Immature natural killer cell (primary cell): ENCODE data around the gene CCL26. TPM values are rescaled to one million over a fixed set of nuclear protein-coding genes. Genes with fewer than 3 reads are reported as not detected.
A peak's percentile ranks its signal among the peaks of the same experiment; 100 is the strongest.
"Not testable (repeated sequence)": the region's sequence is repeated elsewhere in the genome, so short reads cannot be mapped to it uniquely, and the experiment has no call there.

Experiments used
- DNase-seq, 3 donors: peaks; one replicate each; pipeline ENCODE4 v3.0.0; 2022; ENCODE audit warnings: mixed read lengths in 1 of 3
- H3K27ac Mint-ChIP-seq, 6 donors: one replicate each; pipeline ENCODE4 v1.8.0; 2020; ENCODE audit warnings: mixed read lengths in 6 of 6, mild to moderate bottlenecking in 5 of 6, inconsistent platforms in 4 of 6, moderate library complexity in 3 of 6
- H3K27me3 Mint-ChIP-seq, 3 donors: one replicate each; pipeline ENCODE4 v1.8.0; 2020 to 2021; ENCODE audit warnings: low read depth in 3 of 3, mild to moderate bottlenecking in 3 of 3, mixed read lengths in 3 of 3, moderate library complexity in 3 of 3, inconsistent platforms in 1 of 3
- H3K36me3 Mint-ChIP-seq, 3 donors: one replicate each; pipeline ENCODE4 v1.8.0; 2020; ENCODE audit warnings: mixed read lengths in 3 of 3, inconsistent platforms in 2 of 3, mild to moderate bottlenecking in 2 of 3
- H3K4me1 Mint-ChIP-seq, 2 donors: one replicate each; pipeline ENCODE4 v1.8.0; 2020; ENCODE audit warnings: inconsistent platforms in 2 of 2, mild to moderate bottlenecking in 2 of 2, mixed read lengths in 2 of 2, moderate library complexity in 1 of 2
- H3K4me3 Mint-ChIP-seq, 5 donors: one replicate each; pipeline ENCODE4 v1.8.0; 2020; ENCODE audit warnings: mild to moderate bottlenecking in 5 of 5, mixed read lengths in 5 of 5, inconsistent platforms in 3 of 5, moderate library complexity in 3 of 5
- H3K9me3 Mint-ChIP-seq, 6 donors: one replicate each; pipeline ENCODE4 v1.8.0; 2020; ENCODE audit warnings: mild to moderate bottlenecking in 6 of 6, mixed read lengths in 6 of 6, inconsistent platforms in 4 of 6, moderate library complexity in 3 of 6
- polyA plus RNA-seq, 3 donors: library from polyadenylated mRNA; unstranded; fragments of 300-500 nt; fragmentation: Illumina TruSeq; gene quantifications; one replicate each; pipeline ENCODE4 v1.2.3, GENCODE V29; 2021

The CCL26 gene
- polyA plus RNA-seq, 3 donors from 2014 or later, result not detected

GRCh38 chr7:75779035-75779434 lies 7.0 kb upstream of the CCL26 start:
- Mint-ChIP-seq H3K27ac (peak overlapping the region in 2 of 6 donors; percentile 56 to 68), H3K27me3 (peaks cover 4 to 15% (median 10%) of the 10 kb centered on the region in 3 donors), H3K4me1 (peaks cover 20 to 28% of the 10 kb centered on the region in 2 donors)
- not testable (repeated sequence) for H3K4me3 Mint-ChIP-seq, H3K9me3 Mint-ChIP-seq, DNase-seq, H3K36me3 Mint-ChIP-seq

DNA sequence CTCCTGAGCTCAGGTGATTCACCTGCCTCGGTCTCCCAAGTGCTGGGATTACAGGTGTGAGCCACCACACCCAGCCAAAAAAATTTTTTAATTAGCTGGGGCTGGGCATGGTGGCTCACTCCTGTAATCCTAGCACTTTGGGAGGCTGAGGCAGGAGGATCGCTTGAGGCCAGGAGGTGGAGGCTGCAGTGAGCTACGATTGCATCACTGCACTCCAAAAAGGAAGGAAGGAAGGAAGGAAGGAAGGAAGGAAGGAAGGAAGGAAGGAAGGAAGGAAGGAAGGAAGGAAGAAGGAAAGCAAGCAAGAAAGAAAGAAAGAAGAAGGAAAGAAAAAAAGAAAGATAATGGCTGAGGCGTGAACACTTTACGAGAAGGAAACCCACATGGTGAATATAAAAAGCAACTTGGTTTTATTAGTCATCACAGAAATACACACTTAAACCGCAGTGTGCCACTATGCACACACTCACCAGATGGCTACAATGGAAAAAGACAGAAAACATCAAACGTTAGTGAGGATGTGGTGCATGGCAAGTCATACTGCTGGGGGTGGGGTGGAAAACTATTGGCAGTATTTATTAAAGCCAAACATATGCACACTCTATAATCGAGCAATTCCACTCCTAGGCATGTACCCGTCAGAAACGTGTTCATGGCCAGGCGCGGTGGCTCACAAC lies 4.4 kb upstream of the CCL26 start:
- Mint-ChIP-seq H3K27ac (peak overlapping the region; percentile 50 to 85 (median 74)), H3K4me3 (peak overlapping the region; percentile 19 to 64 (median 51)), H3K4me1 (peaks cover 20 to 28% of the 10 kb centered on the region in 2 donors), H3K27me3 (peaks cover 2 to 15% (median 8%) of the 10 kb centered on the region in 3 donors), H3K36me3 (no peaks in the 10 kb centered on the region), H3K9me3 (no peaks in the 10 kb centered on the region)
- DNase-seq, result peak; percentile 62 to 69 (median 69)

GRCh38 chr7:75773958-75774357 lies 1.9 kb upstream of the CCL26 start:
- DNase-seq, H3K4me3 Mint-ChIP-seq, H3K9me3 Mint-ChIP-seq, H3K36me3 Mint-ChIP-seq, H3K27ac Mint-ChIP-seq: not testable (repeated sequence)
- Mint-ChIP-seq H3K27me3 (peaks cover 0 to 15% (median 5%) of the 10 kb centered on the region in 3 donors), H3K4me1 (peaks cover 20 to 28% of the 10 kb centered on the region in 2 donors)

DNA sequence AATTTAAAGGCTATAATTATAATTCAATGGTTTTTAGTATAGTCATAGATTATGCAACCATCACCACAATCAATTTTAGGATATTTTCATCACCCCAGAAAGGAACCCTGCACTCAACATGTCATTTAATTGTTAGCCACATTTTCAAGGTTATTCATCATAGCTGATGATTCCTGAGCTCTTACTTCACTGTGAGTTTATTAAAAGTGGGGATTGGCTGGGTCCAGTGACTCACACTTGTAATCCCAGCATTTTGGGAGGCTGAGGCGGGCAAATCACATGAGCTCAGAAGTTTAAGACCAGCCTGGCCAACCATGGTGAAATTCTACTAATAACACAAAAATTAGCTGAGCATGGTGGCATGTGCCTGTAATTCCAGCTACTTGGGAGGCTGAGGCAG lies 787 bp downstream of the CCL26 start:
- DNase-seq, result no peak
- Mint-ChIP-seq H3K4me3 (no peak overlapping the region), H3K36me3 (no peaks in the 10 kb centered on the region), H3K27me3 (peaks cover 0 to 9% (median under 1%) of the 10 kb centered on the region in 3 donors), H3K4me1 (peaks cover 7 to 14% of the 10 kb centered on the region in 2 donors), H3K9me3 (no peaks in the 10 kb centered on the region), H3K27ac (no peak overlapping the region)

GRCh38 chr7:75762350-75762917 lies 9.6 kb downstream of the CCL26 start:
- Mint-ChIP-seq H3K4me3 (no peak overlapping the region), H3K36me3 (peaks cover 0 to 3% (median 0%) of the 10 kb centered on the region in 3 donors), H3K27me3 (peaks cover 0 to 1% (median 0%) of the 10 kb centered on the region in 3 donors), H3K27ac (peak overlapping the region in 1 of 6 donors; percentile 15), H3K4me1 (peaks cover 4 to 6% of the 10 kb centered on the region in 2 donors), H3K9me3 (no peaks in the 10 kb centered on the region)
- peak; percentile 48 to 60 (median 56) for DNase-seq

- H3K9me3 Mint-ChIP-seq, H3K27me3 Mint-ChIP-seq, DNase-seq, H3K27ac Mint-ChIP-seq, H3K36me3 Mint-ChIP-seq, H3K4me3 Mint-ChIP-seq: not testable (repeated sequence)
- H3K4me1 Mint-ChIP-seq, result peaks cover 6 to 12% of the 10 kb centered on the region in 2 donors
Measured at GRCh38 chr7:75761801-75762200, 10.2 kb downstream of the CCL26 start.

DNA sequence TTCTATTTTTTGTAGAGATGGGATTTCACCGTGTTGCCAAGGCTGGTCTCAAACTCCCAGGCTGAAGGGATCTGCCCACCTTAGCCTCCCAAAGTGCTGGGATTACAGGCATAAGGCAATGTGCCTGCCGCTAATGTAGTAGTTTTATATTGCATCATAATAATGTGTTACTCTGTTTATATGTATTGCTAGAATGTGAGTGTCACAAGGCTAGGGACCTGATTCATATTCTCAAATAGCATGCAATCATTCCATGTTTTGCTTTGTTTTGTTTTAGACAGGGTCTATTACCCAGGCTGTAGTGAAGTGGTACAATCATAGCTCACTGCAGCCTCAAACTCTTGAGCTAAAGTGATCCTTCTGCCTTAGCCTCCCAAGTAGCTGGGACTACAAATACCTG lies 13.5 kb downstream of the CCL26 start:
- Mint-ChIP-seq H3K4me3 (no peak overlapping the region), H3K9me3 (no peaks in the 10 kb centered on the region), H3K4me1 (peaks cover 6 to 12% of the 10 kb centered on the region in 2 donors)

GRCh38 chr7:75757860-75758259 lies 14.2 kb downstream of the CCL26 start:
- H3K9me3 Mint-ChIP-seq, result no peaks in the 10 kb centered on the region

More for the DNA sequence above, 13.5 kb downstream of the CCL26 start:
- no peak for DNase-seq
- no peak overlapping the region for H3K27ac Mint-ChIP-seq
- H3K27me3 Mint-ChIP-seq, result peaks cover 0 to 1% (median 0%) of the 10 kb centered on the region in 3 donors
- peaks cover 0 to 3% (median 0%) of the 10 kb centered on the region in 3 donors for H3K36me3 Mint-ChIP-seq

DNA sequence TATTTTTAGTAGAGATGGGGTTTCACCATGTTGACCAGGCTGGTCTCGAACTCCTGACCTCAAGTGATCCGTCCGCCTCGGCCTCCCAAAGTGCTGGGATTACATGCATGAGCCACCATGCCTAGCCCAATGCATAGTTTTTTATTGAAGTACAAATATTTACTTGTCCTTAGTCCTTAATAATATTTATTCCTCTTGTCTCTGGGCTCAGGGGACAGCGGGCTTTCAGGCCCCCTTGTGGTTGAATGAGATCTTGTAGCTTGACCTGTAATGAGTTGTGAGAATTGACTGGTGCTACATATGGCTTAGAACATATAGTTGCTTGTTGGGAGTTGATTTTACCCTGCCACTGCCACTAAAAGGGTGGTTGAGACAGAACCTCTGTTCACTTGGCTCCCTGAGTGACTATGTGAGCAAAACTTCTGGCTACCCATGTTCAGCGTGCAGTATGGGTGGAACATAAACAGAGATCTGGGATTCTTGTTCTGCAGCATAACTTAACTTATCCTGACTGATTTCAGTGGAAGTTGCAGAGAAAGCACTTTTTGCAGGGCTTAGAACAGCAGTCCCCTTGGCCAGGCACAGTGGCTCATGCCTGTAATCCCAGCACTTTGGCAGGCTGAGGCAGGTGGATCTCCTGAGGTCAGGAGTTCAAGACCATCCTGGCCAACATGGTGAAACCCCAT lies 14.9 kb downstream of the CCL26 start:
- peaks cover 3 to 7% of the 10 kb centered on the region in 2 donors for H3K4me1 Mint-ChIP-seq
- H3K36me3 Mint-ChIP-seq, result peaks cover 0 to under 1% (median 0%) of the 10 kb centered on the region in 3 donors
- no peaks in the 10 kb centered on the region for H3K9me3 Mint-ChIP-seq
- no peak overlapping the region for H3K4me3 Mint-ChIP-seq
- peak in 2 of 3 donors; percentile 36 to 39 for DNase-seq
- peaks cover 0 to 2% (median 0%) of the 10 kb centered on the region in 3 donors for H3K27me3 Mint-ChIP-seq
- H3K27ac Mint-ChIP-seq, result peak overlapping the region in 1 of 6 donors; percentile 10

More at GRCh38 chr7:75757860-75758259, 14.2 kb downstream of the CCL26 start:
- peaks cover 0 to 3% (median 0%) of the 10 kb centered on the region in 3 donors for H3K36me3 Mint-ChIP-seq
- peaks cover 0 to 1% (median 0%) of the 10 kb centered on the region in 3 donors for H3K27me3 Mint-ChIP-seq
- H3K4me1 Mint-ChIP-seq, result peaks cover 6 to 12% of the 10 kb centered on the region in 2 donors
- H3K4me3 Mint-ChIP-seq, result no peak overlapping the region
- H3K27ac Mint-ChIP-seq, result no peak overlapping the region
- DNase-seq, result no peak

GRCh38 chr7:75756206-75756990 lies 15.6 kb downstream of the CCL26 start:
- Mint-ChIP-seq H3K4me1 (peaks cover 3 to 6% of the 10 kb centered on the region in 2 donors), H3K4me3 (no peak overlapping the region), H3K27ac (peak overlapping the region in 1 of 6 donors; percentile 10), H3K27me3 (peaks cover 0 to 4% (median 0%) of the 10 kb centered on the region in 3 donors), H3K36me3 (no peaks in the 10 kb centered on the region), H3K9me3 (no peaks in the 10 kb centered on the region)
- no peak for DNase-seq

GRCh38 chr7:75743455-75743859 lies 28.6 kb downstream of the CCL26 start:
- no peak for DNase-seq
- Mint-ChIP-seq H3K4me3 (no peak overlapping the region), H3K27me3 (peaks cover 0 to 4% (median 3%) of the 10 kb centered on the region in 3 donors), H3K4me1 (peaks cover 6 to 10% of the 10 kb centered on the region in 2 donors), H3K36me3 (no peaks in the 10 kb centered on the region), H3K27ac (peak overlapping the region in 1 of 6 donors; percentile 70), H3K9me3 (no peaks in the 10 kb centered on the region)

DNA sequence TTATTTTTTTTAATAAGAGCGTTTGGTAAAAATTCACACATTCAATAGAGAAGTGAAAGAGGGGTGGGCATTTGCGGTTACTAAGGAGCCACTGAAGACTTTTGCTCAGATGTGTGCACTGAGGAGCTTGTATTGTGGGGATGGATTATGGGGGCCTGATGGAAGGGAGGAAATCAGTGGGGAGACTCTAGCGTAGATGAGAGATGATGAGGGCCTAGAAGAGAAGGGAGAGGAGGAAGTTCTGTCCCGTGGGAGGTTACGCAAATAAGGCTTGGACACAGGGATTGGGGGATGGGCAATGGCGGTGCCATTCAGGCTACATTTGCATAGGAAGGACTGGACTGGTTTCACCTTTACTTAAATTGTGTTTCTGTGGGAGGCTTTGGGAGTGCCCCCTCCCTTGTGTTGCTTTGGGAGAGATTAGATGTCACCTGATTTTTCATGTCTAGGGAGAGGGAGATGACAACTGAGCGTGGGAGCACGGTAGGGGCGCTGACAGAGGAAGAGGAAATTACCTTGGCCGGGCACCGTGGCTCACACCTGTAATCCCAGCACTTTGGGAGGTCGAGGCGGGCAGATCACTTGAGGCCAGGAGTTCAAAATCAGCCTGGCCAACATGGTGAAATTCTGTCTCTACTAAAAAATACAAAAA lies 31.0 kb downstream of the CCL26 start:
- Mint-ChIP-seq H3K9me3 (no peaks in the 10 kb centered on the region), H3K4me1 (peaks cover 16 to 26% of the 10 kb centered on the region in 2 donors), H3K27me3 (peaks cover 0 to 4% (median 3%) of the 10 kb centered on the region in 3 donors), H3K4me3 (peak overlapping the region in 4 of 5 donors; percentile 0 to 19 (median 6)), H3K36me3 (no peaks in the 10 kb centered on the region), H3K27ac (peak overlapping the region in 3 of 6 donors; percentile 17 to 57 (median 39))
- no peak for DNase-seq
